SIG-M5 treated with dmso at 0.1 percent for 504 hours (cell line): ENCODE measurements around the gene ZBTB40.

Source experiments
- DNase-seq: peaks from one replicate; lab custom pipeline; 2025; ENCODE audit not compliant: unreplicated experiment; lab: John Stamatoyannopoulos, UW

Gene ZBTB40

DNA sequence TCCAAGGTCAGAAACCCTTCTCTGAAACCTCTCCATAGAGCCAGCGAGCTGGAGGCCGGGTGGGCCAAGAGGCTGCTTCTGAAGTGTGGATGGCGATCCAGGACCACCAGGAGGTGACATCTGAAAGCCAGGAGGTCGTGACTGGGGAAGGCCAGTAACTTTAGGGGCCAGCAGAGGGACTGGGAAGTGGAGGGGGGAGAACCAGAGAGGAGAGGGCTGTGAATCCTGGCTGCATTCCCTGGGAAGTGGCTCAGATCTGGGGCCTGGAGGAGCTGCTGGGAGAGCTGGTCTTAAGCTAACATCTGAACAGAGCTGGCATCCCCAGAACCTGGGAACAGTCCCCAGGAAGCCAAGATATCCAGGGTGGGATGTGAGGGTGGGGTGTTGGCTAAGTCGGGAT is 100.4 kb downstream of the ZBTB40 start:
- no peak for DNase-seq

GRCh38 chr1:22553104-22553880 is 101.6 kb downstream of the ZBTB40 start:
- no peak for DNase-seq

DNA sequence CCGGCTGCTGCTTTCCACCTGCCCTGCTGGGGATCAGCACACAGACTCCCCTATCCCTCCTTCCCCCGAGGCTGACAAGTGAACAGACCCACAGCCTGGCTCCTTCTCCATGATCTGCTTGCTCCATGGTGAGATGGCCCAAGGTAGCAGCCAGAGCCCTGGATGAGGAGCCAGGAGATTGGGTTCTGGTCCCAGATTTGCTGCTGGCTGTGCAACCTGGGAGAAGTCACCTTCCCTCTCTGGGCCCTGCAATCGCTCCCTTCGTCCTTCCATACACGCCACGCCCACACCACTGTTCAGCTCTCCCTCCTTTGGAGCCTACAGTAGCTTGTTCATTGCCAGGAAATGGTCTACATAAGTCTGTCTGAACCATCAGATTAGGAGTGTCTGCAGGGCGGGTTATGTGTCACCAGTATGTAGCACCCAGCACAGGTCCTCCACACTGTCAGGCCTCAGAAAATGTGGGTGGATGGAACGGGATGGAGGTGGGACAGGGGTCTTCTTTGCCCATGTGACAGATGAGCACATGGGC is 102.4 kb downstream of the ZBTB40 start:
- no peak for DNase-seq

DNA sequence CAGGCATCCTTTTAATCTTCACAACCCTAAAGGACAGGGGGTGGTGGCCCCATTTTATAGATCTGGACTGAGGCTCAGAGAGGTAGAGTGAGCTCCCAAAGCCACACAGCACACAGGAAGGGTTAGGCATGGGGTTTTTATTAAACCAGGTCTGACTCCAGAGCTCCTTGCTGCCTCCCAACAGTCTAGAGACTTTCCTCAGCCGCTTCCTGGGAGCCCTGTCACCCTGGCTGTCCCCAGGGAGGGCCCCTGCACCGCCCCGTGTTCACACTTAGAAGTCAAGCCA is 103.7 kb downstream of the ZBTB40 start:
- no peak for DNase-seq

GRCh38 chr1:22556391-22557104 is 104.9 kb downstream of the ZBTB40 start:
- no peak for DNase-seq

GRCh38 chr1:22557341-22557950 is 105.8 kb downstream of the ZBTB40 start:
- DNase-seq = no peak

- no peak for DNase-seq
These were observed 111.2 kb downstream of the ZBTB40 start, which contains the start of gene EPHA8 for GRCh38 chr1:22562584-22563583. Gene EPHA8 (plus strand): TSS chr1:22563489. CDS start chr1:22563636, 147 bp downstream.

DNA sequence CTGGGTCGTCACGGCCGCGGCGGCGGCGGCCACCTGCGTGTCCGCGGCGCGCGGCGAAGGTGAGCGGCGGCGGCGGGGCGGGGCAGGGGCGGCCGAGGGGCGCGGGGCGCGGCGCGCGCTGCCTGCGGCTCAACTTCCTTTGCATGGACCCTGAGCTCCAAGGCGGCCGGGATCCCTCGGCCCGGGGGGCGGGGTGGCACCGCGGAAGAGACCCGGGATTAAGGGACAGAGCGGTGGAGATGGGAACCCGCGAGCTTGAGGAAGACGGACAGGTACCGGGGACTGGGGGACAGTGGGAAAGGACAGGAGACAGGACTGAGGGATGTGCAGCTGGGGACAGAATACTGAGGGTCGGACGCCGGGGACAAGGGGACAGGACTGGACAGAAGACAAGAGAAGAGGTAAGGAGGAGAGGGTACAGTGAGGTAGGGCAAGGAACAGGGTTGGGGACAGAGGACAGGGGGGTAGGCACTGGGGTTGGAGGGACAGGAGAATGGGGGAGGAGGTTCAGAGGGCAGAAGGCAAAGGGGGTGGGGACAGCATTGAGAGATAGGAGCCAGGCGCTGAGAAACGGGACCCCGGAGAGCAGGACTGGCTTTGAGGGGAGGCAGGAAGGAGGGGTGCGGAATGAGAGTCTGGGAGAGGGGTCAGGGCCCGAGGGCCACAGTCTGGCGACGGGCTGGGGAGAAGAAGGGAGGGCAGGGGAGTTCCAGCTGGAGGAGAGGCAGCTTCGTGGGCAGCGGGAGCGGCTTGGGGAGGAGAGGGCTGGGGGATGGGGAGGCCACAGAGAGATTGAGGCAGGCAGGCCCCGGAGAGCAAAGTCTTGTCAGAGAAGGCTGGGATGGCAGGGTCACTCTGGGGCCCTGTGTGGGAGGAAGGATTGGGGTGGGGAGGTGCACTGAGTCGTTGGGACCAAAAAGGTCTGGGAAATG is 112.3 kb downstream of the ZBTB40 start:
- DNase-seq = no peak

GRCh38 chr1:22566161-22566560 is 114.5 kb downstream of the ZBTB40 start:
- DNase-seq = no peak

DNA sequence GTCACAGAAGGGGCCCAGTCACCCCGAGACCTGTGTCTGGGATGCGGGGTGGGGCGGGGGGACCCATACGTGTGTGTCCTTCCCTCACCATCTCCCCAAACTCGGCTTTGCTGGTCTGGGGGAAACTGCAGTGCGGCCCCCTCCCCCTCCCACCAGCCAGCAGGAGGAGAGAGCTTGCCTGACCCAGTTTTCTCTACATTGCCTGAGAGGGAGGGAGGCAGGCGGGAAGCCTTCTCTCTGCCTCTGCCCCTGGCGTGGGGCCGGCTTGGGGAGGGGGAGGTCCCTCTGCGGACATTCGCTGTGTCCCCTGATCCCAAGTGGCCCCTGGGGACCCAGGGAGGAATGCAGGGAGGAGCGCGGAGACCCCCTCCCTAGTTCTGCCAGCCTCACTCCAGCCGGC is 115.5 kb downstream of the ZBTB40 start:
- no peak for DNase-seq

DNA sequence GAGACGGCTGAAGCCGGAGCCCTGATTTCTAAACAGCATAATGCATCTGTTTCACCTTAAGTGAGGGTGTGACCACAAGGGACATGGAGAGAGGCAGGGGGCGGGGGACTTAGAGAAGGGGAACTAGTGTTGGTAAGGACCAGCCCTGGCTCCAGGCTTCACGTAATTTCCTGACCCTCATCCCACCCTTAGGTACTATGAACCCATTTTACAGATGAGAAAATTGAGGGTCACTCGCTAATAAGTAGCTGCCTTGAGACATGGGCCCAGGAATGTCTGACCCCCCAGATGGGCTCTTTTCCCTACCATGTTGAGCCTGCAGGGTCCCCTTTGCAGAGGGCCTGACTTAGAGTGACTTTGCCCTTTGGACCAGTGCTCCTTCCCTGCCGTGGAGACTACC is 116.3 kb downstream of the ZBTB40 start:
- DNase-seq = no peak

- DNase-seq = no peak
These were observed 117.6 kb downstream of the ZBTB40 start for GRCh38 chr1:22569269-22569668.

DNA sequence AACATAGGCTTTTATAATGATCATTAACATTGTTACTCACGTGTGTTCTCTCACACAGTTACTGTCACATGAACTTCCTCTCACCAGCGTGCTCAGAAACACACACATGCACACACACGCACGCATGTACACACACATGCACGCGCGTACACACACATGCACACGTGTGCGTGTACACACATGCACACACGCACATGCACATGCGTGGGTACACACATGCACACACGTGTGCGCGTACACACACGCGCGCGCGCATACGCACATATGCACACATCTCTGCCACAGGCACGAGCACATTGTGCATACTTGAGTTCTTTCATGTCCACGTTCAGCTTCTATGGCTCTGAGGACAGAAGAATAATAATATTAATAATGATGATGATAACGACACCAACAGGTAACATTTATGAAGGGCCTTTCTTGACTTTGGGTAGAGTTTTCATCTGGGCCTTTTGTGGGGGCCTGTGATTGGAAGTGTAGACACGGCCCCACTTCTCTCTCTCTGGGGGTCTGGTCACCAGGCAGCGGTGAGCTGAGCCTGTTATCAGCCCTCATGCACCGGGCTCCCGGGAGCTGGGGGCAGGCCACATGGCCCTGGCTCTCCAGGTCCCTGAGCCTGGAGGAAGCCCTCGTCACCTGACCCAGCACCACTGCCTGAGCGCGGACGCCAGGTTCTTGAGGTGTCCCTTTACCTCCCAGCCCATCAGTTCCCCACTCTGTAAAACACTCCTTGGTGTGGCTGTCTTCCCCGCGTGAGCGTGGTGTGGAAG is 118.7 kb downstream of the ZBTB40 start:
- DNase-seq = no peak

- no peak for DNase-seq
These were observed 121.2 kb downstream of the ZBTB40 start for GRCh38 chr1:22572818-22573217.

DNA sequence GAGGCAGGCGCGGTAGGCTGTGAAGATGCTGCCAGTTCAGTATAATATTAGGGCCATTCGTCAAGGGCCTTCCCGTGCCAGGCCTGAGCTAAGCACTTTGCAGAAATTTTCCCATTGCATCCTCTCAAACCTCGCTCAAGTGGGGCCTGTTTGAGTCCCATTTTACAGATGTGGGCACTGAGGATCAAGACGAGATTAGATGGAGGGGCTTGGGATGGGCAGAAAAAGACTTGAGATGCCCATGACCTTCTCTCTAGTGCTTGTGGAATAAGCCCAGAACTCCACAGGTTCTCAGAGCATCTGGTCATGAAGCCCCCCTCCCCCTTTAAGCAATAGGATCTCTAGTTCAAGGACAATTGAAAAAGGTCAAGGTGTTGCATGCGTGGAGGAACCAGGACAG is 121.6 kb downstream of the ZBTB40 start:
- no peak for DNase-seq

GRCh38 chr1:22575532-22576149 is 124.0 kb downstream of the ZBTB40 start:
- DNase-seq = no peak

DNA sequence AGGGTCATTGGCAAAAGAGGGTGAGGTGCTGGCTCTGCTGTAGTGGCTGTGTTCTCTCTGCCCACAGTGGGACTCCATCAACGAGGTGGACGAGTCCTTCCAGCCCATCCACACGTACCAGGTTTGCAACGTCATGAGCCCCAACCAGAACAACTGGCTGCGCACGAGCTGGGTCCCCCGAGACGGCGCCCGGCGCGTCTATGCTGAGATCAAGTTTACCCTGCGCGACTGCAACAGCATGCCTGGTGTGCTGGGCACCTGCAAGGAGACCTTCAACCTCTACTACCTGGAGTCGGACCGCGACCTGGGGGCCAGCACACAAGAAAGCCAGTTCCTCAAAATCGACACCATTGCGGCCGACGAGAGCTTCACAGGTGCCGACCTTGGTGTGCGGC is 124.5 kb downstream of the ZBTB40 start:
- DNase-seq = no peak

GRCh38 chr1:22576617-22577016 is 125.0 kb downstream of the ZBTB40 start:
- DNase-seq = no peak
